ENCODE data around the gene LRIT1.
A peak's percentile ranks its signal among the peaks of the same experiment; 100 is the strongest.

LRIT1 gene

DNA sequence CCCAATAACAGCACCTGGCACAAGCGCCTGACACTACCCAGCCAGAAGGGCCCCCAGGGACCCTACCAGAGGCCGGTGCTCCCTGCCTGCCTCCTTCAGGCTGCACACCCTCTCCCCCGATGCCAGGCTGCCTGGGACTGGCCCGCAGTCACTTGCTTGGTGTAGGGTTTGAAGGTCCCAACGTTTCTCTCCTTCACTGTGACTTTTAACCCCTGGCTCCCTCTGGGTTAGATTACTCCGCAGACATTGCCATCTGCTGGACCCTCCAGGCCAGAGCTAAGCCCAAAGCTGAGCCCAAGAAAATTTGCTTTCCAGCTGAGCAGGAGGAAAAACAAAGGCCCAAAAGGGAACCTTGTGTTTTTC lies 40.1 kb downstream of the LRIT1 start:
- H3K27ac ChIP-seq (ENCODE audit: insufficient read depth in 1 of 2, low read depth in 1 of 2, low read length in 2 of 2, poor library complexity in 1 of 2, severe bottlenecking in 2 of 2) = no peak overlapping the region
- peaks cover 0 to 35% (median 14%) of the 10 kb centered on the region in 5 experiments for H3K27me3 ChIP-seq (replicated peaks in 2 of 5; ENCODE audit: control insufficient read depth in 4 of 5, insufficient read depth in 5 of 5, low read length in 4 of 5)
- H3K9me3 ChIP-seq (ENCODE audit: control extremely low read depth in 1 of 5, control insufficient read depth in 4 of 5, insufficient read depth in 2 of 5, low read depth in 1 of 5, low read length in 4 of 5) = no peaks in the 10 kb centered on the region
- no peak overlapping the region for H3K4me3 ChIP-seq (ENCODE audit: control insufficient read depth in 1 of 7, extremely low read depth in 1 of 7, insufficient read depth in 4 of 7, low read depth in 2 of 7, low read length in 6 of 7)
- ChIA-PET POLR2A (no interaction called here), CTCF (interaction anchor here (0.7 to 3.3 kb wide), 4 partner anchors 10 to 53 kb away, joined by 3 to 19 read pairs (median 4); no protein-coding TSS in a partner anchor)
- no peak for DNase-seq
- WGBS (ENCODE audit: insufficient coverage) = 100% methylated on average over 2 of the region's 6 CpGs
- no peaks in the 10 kb centered on the region for H3K4me1 ChIP-seq (ENCODE audit: control extremely low read depth in 1 of 4, control insufficient read depth in 4 of 4, insufficient read depth in 4 of 4, low read length in 3 of 4)
- H3K36me3 ChIP-seq (ENCODE audit: control insufficient read depth in 4 of 4, insufficient read depth in 4 of 4, low read length in 3 of 4) = no peaks in the 10 kb centered on the region

DNA sequence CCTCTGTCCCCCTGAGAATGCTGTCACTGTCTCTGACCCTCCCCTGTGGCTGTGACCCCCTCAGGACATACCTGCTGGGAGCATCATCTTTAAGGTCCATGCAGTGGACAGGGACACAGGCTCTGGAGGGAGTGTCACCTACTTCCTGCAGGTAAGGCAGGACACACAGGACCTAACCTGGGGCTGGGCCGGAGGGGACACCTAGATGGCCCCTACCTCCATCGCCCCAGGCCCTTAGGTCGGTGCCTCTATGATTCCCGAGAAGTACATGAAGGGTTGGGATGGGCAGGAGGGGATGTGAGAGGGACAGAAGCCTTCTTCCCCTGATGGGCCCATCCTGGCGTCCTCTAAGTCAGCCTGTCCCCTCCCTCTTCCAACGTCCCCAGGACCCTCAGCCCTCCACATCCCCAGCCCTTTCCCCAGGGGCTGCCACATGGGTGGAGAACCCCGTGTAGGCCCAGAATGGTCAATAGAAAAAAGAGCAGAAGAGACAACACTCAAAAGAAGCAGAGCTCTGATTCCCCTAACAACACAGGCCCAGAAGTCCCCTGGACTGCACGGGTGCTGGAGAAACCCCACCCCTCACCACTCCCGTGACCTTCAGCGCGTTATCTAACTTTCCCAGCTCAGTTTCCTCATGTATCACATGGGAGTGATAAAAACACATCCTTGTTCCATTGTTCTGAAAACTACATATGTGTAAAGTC lies 40.7 kb downstream of the LRIT1 start:
- 89% methylated on average over 10 of the region's 11 CpGs for WGBS (ENCODE audit: insufficient coverage)
- Histone ChIP-seq H3K27me3 (replicated peaks in 2 of 5; ENCODE audit: control insufficient read depth in 4 of 5, insufficient read depth in 5 of 5, low read length in 4 of 5) (peaks cover 0 to 41% (median 19%) of the 10 kb centered on the region in 5 experiments), H3K4me3 (ENCODE audit: control insufficient read depth in 1 of 7, extremely low read depth in 1 of 7, insufficient read depth in 4 of 7, low read depth in 2 of 7, low read length in 6 of 7) (no peak overlapping the region), H3K4me1 (ENCODE audit: control extremely low read depth in 1 of 4, control insufficient read depth in 4 of 4, insufficient read depth in 4 of 4, low read length in 3 of 4) (no peaks in the 10 kb centered on the region), H3K9me3 (ENCODE audit: control extremely low read depth in 1 of 5, control insufficient read depth in 4 of 5, insufficient read depth in 2 of 5, low read depth in 1 of 5, low read length in 4 of 5) (no peaks in the 10 kb centered on the region), H3K27ac (ENCODE audit: insufficient read depth in 1 of 2, low read depth in 1 of 2, low read length in 2 of 2, poor library complexity in 1 of 2, severe bottlenecking in 2 of 2) (no peak overlapping the region), H3K36me3 (ENCODE audit: control insufficient read depth in 4 of 4, insufficient read depth in 4 of 4, low read length in 3 of 4) (no peaks in the 10 kb centered on the region)
- no peak for DNase-seq
- ChIA-PET POLR2A (no interaction called here), CTCF (interaction anchor here (0.7 to 3.3 kb wide), 3 partner anchors 9 to 53 kb away, joined by 3 to 19 read pairs (median 5); no protein-coding TSS in a partner anchor)

DNA sequence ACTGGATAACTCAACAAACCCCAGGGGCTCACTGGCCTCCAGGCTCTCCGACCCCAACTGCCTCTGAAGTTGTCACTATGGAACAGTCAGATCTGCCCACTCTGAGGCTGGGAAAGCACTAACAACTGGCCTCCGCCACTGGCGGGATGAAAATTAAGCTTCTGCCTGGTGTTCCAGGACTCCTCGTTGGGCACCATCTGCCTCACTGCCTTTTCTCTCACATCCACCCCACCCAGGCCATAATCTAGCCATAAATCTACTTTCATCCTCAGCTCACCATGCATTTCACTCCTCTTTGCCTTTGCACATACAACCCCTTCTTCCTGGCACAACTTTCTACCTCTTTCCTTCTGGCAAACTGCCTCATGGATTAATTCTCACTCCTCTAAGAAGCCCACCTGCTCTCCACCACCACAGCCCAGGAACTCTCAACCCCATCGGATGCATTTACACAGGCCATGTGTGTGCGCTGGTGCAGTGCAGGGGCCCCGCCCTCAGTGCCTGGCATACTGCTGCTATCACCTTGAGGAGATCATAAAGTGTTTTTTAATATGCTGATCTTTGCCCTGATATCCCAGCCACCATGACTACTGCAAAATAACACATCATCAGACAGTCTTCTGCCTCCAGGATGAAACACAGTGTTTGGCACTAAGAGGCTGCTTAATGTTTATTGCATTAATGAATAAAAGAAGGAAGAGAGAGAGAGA lies 43.0 kb downstream of the LRIT1 start:
- no peak for DNase-seq
- 91% methylated on average over 7 of the region's 7 CpGs for WGBS (ENCODE audit: insufficient coverage)
- no peak overlapping the region for H3K27ac ChIP-seq (ENCODE audit: insufficient read depth in 1 of 2, low read depth in 1 of 2, low read length in 2 of 2, poor library complexity in 1 of 2, severe bottlenecking in 2 of 2)
- ChIA-PET POLR2A (no interaction called here), CTCF (interaction anchor here (1.2 kb wide), 1 partner anchor 9 kb away, joined by 3 read pairs; no protein-coding TSS in a partner anchor)
- no peaks in the 10 kb centered on the region for H3K9me3 ChIP-seq (ENCODE audit: control extremely low read depth in 1 of 5, control insufficient read depth in 4 of 5, insufficient read depth in 2 of 5, low read depth in 1 of 5, low read length in 4 of 5)
- peaks cover 4 to 64% (median 33%) of the 10 kb centered on the region in 5 experiments for H3K27me3 ChIP-seq (replicated peaks in 2 of 5; ENCODE audit: control insufficient read depth in 4 of 5, insufficient read depth in 5 of 5, low read length in 4 of 5)
- no peaks in the 10 kb centered on the region for H3K36me3 ChIP-seq (ENCODE audit: control insufficient read depth in 4 of 4, insufficient read depth in 4 of 4, low read length in 3 of 4)
- no peak overlapping the region for H3K4me3 ChIP-seq (ENCODE audit: control insufficient read depth in 1 of 7, extremely low read depth in 1 of 7, insufficient read depth in 4 of 7, low read depth in 2 of 7, low read length in 6 of 7)
- peaks cover 0 to 16% (median 12%) of the 10 kb centered on the region in 4 experiments for H3K4me1 ChIP-seq (ENCODE audit: control extremely low read depth in 1 of 4, control insufficient read depth in 4 of 4, insufficient read depth in 4 of 4, low read length in 3 of 4)

DNA sequence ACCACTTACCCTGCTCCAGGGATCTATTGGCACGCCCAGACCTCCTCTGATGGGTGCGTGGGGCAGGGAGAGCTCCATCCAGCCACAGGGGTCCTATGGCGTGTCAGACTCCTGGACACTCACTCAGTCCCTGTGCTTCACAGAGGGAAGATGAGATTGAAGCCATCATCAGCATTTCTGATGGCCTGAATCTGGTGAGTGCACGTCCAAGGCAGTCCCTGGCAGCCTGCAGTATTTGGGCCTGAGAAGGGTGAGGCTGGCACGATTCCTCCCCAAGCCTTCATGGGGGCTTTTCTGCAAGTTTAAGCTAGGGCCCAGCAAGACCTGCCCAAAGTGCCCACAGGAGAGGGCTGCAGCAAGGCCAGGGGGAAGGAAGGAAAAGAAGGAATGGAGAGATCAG lies 43.7 kb downstream of the LRIT1 start:
- no peaks in the 10 kb centered on the region for H3K36me3 ChIP-seq (ENCODE audit: control insufficient read depth in 4 of 4, insufficient read depth in 4 of 4, low read length in 3 of 4)
- ChIA-PET POLR2A (no interaction called here), CTCF (interaction anchor here (1.2 kb wide), 1 partner anchor 10 kb away, joined by 3 read pairs; no protein-coding TSS in a partner anchor)
- 96% methylated on average over 5 of the region's 5 CpGs for WGBS (ENCODE audit: insufficient coverage)
- H3K4me1 ChIP-seq (ENCODE audit: control extremely low read depth in 1 of 4, control insufficient read depth in 4 of 4, insufficient read depth in 4 of 4, low read length in 3 of 4) = peaks cover 0 to 16% (median 12%) of the 10 kb centered on the region in 4 experiments
- H3K27me3 ChIP-seq (replicated peaks in 2 of 5; ENCODE audit: control insufficient read depth in 4 of 5, insufficient read depth in 5 of 5, low read length in 4 of 5) = peaks cover 5 to 71% (median 33%) of the 10 kb centered on the region in 5 experiments
- H3K4me3 ChIP-seq (ENCODE audit: control insufficient read depth in 1 of 7, extremely low read depth in 1 of 7, insufficient read depth in 4 of 7, low read depth in 2 of 7, low read length in 6 of 7) = no peak overlapping the region
- no peak for DNase-seq
- no peaks in the 10 kb centered on the region for H3K9me3 ChIP-seq (ENCODE audit: control extremely low read depth in 1 of 5, control insufficient read depth in 4 of 5, insufficient read depth in 2 of 5, low read depth in 1 of 5, low read length in 4 of 5)
- no peak overlapping the region for H3K27ac ChIP-seq (ENCODE audit: insufficient read depth in 1 of 2, low read depth in 1 of 2, low read length in 2 of 2, poor library complexity in 1 of 2, severe bottlenecking in 2 of 2)

DNA sequence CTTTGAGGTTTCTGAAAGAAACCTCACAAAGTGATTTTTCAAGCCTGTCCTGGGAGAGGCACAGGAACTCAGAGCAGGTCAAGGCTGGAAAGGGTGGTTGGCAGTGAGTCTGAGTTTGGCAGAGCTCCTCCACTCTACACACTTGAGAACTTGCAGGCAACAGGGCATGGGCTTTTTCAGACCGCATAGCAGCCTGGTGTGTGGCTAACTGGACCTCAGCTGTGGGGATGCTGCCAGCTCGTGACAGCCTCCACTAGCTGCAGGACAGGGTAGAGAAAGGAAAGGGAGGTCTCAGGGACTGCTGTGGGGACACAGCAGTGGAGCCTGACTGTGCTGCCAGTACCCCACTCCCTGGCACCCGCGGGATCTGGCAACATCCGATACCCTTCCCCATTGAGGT lies 44.4 kb downstream of the LRIT1 start:
- POLR2A ChIA-PET = interaction anchor here (0.6 kb wide), 1 partner anchor 12 kb away, joined by 3 read pairs; no protein-coding TSS in a partner anchor
- Histone ChIP-seq H3K27me3 (replicated peaks in 2 of 5; ENCODE audit: control insufficient read depth in 4 of 5, insufficient read depth in 5 of 5, low read length in 4 of 5) (peaks cover 5 to 77% (median 33%) of the 10 kb centered on the region in 5 experiments), H3K4me1 (ENCODE audit: control extremely low read depth in 1 of 4, control insufficient read depth in 4 of 4, insufficient read depth in 4 of 4, low read length in 3 of 4) (peaks cover 0 to 16% (median 12%) of the 10 kb centered on the region in 4 experiments), H3K4me3 (ENCODE audit: control insufficient read depth in 1 of 7, extremely low read depth in 1 of 7, insufficient read depth in 4 of 7, low read depth in 2 of 7, low read length in 6 of 7) (no peak overlapping the region), H3K36me3 (ENCODE audit: control insufficient read depth in 4 of 4, insufficient read depth in 4 of 4, low read length in 3 of 4) (no peaks in the 10 kb centered on the region), H3K27ac (ENCODE audit: insufficient read depth in 1 of 2, low read depth in 1 of 2, low read length in 2 of 2, poor library complexity in 1 of 2, severe bottlenecking in 2 of 2) (no peak overlapping the region), H3K9me3 (ENCODE audit: control extremely low read depth in 1 of 5, control insufficient read depth in 4 of 5, insufficient read depth in 2 of 5, low read depth in 1 of 5, low read length in 4 of 5) (no peaks in the 10 kb centered on the region)
- CTCF ChIA-PET = interaction anchor here (1.2 to 1.6 kb wide), 2 partner anchors 10 to 57 kb away, joined by 3 read pairs; no protein-coding TSS in a partner anchor
- no peak for DNase-seq
- WGBS (ENCODE audit: insufficient coverage) = 83% methylated on average over 3 of the region's 5 CpGs

DNA sequence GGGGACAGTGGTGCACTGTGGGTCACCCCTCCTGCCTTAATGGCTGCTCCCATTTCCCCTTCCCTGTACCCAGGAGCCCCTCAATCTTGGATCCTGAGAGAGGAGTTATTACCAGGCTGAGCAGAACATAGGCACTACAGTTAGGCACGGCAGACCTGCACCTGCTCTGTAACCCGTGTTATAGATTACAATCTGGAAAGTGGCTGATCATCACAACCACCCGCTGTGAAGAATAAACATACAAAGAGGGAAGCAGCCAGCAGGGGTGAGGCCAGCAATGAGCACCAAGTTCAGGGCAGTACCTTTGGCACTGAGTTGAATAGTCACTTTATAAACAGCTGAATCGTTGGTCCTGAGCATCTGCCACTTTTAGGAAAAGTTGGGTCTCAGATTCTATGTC lies 45.3 kb downstream of the LRIT1 start:
- DNase-seq = peak in 2 of 3 donors; percentile 35 to 46
- WGBS (ENCODE audit: insufficient coverage) = 24% methylated on average over 4 of the region's 4 CpGs
- Histone ChIP-seq H3K9me3 (ENCODE audit: control extremely low read depth in 1 of 5, control insufficient read depth in 4 of 5, insufficient read depth in 2 of 5, low read depth in 1 of 5, low read length in 4 of 5) (no peaks in the 10 kb centered on the region), H3K27ac (ENCODE audit: insufficient read depth in 1 of 2, low read depth in 1 of 2, low read length in 2 of 2, poor library complexity in 1 of 2, severe bottlenecking in 2 of 2) (no peak overlapping the region), H3K4me3 (ENCODE audit: control insufficient read depth in 1 of 7, extremely low read depth in 1 of 7, insufficient read depth in 4 of 7, low read depth in 2 of 7, low read length in 6 of 7) (no peak overlapping the region), H3K27me3 (replicated peaks in 2 of 5; ENCODE audit: control insufficient read depth in 4 of 5, insufficient read depth in 5 of 5, low read length in 4 of 5) (peaks cover 5 to 81% (median 37%) of the 10 kb centered on the region in 5 experiments), H3K36me3 (ENCODE audit: control insufficient read depth in 4 of 4, insufficient read depth in 4 of 4, low read length in 3 of 4) (no peaks in the 10 kb centered on the region), H3K4me1 (ENCODE audit: control extremely low read depth in 1 of 4, control insufficient read depth in 4 of 4, insufficient read depth in 4 of 4, low read length in 3 of 4) (peaks cover 0 to 16% (median 12%) of the 10 kb centered on the region in 4 experiments)
- ChIA-PET CTCF (interaction anchor here (1.6 to 3.5 kb wide), 2 partner anchors 9 to 56 kb away, joined by 3 to 14 read pairs; no protein-coding TSS in a partner anchor), POLR2A (no interaction called here)

All from common myeloid progenitor, CD34-positive (primary cell).